Measurements from ENCODE around the gene HIVEP1.

HIVEP1 gene

DNA sequence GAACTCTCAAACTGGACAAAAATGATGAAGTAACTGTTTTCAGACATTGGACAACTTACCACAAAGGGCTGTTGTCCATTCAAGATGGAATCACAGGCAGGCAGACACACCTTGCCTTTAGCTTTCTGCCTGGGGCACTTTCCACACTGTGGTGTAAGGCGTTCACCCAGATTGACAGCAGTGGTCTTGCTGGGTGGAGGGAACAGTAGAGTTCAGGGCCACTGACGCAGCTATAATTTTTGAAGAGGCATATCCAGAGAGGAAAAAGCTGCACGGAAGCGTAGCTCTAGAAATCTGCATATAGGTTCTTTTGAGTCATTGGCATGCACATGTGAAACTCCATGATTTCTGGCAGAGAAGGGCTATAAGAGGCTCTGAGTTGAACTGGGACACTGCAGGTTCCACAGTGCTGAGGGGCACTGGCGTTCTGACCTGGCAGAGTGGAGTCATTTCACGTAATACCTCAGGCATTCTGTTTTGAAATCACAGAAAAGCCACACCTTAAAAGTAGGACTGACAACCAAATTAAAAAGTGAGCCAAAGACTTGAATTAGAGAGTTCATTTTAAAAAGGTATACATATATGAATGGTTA lies 173.1 kb downstream of the HIVEP1 start:
- no peak for DNase-seq (ENCODE audit: low read depth in 3 of 3)

DNA sequence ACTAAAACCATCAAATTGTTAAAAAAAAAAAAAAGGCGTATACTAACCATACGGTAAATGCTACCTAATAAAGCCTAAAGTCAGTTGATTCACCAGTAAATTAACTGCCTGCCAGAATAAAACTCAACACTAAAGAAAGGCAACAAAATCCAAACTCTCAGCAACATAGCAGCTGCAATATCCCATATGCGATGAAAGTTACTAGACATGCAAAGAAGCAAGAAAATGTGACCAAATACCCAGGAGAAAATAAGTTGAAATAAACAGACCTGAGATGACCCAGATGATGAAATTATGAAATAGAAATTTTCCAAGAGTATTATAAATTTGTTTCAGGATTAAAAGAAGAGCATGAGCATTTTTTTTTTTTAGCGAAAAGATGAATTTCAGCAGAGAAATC lies 174.4 kb downstream of the HIVEP1 start:
- DNase-seq (ENCODE audit: low read depth in 3 of 3): no peak

DNA sequence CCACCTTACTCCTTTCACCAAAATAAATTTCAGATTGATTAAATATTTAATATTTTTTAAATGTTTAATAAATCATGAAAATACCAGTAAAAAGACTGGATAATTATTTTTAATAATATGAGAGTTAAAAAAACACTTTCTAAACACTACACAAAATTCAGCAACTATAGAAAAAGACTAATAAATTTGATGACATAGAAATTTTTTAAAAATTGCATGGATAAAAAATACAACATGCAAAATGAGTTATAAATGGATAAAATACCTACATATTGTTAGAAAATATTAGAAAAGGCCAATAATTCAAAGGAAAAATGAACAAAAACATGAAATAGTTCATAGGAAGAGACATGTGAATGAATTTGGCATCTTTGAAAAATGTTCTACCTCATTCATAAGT lies 177.0 kb downstream of the HIVEP1 start:
- DNase-seq (ENCODE audit: low read depth in 3 of 3): no peak

DNA sequence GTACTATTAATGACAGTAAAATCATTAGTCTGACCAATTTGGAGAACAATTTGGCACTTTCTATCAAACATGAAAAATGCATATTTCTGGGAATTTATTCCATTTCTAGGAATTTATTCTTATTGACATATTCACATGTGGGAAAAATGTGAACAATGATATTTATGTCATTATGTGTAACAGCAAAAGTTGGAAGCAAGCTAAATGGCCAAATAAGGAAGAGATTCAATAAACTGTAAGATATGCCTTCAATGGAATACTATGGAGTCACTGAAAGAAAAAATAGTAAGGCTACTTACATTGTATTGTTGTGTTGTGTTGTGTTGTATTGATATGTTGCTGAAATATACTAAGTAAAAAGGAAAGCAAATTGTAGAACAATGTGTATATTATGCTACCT lies 177.5 kb downstream of the HIVEP1 start:
- no peak for DNase-seq (ENCODE audit: low read depth in 3 of 3)

DNA sequence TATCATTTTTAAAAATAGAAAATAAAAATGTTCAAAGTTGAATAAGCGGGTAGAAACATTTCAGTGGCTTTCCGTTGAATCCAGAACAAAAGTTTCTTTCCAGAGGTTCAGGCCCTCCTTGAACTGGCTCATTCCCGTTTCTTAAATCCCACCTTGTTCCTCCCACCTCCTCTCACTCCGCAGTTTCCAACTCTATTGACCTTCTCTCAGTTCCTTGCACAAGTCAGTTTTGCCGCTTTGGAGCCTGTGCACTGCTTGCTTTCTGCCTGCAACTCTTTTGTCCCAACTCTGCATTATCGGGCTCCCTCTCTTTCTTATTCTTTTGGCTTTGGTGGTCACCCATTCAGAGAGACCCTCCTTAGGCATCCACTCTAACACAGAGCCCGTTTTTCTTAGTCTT lies 178.1 kb downstream of the HIVEP1 start:
- no peak for DNase-seq (ENCODE audit: low read depth in 3 of 3)

DNA sequence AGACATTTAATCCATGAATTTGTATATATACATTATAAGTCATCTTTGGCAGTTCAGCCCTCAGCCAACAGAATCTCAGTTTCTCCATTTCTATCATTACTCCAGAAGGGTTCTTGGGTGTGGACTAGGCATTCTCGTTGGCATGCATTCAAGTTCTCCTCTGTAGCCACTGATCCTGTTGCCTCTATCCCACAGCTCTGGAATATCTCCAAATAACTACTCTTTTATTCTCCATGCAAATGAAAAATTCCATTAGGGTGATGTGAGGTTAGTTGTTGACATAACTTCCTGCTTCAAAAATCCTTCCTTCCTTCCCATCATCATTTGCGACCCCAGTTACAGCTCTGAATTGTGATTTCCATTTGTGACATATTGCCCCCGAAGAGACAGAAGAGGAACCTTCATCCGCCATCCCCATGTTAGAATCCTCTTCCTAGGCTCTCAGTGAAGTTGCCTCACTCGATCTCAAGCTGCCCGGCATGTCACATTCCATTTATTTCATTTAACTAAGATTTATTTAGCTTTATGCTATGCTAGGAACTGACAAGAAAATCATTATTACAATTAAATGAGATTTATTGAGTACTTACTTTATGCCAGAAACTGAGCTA lies 184.3 kb downstream of the HIVEP1 start:
- DNase-seq (ENCODE audit: low read depth in 3 of 3): no peak

DNA sequence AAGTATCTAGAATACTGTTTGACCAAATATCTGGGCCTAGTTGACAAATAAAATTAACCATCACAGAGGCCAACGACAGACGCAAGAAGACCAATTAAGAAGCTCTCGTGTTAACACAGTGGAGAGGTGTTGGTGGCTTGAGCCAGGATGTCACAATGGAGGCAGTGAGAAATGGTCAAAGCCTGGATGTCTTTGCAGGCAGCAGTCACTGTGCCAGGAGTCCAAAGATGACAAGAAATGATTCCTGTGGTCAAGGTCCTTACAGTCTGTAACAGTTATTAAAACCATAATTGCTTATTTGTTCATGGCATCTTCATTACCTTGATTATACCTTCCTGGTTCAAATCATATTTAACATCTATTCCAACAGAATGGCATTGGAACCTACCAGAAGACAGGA lies 186.7 kb downstream of the HIVEP1 start:
- no peak for DNase-seq (ENCODE audit: low read depth in 3 of 3)

DNA sequence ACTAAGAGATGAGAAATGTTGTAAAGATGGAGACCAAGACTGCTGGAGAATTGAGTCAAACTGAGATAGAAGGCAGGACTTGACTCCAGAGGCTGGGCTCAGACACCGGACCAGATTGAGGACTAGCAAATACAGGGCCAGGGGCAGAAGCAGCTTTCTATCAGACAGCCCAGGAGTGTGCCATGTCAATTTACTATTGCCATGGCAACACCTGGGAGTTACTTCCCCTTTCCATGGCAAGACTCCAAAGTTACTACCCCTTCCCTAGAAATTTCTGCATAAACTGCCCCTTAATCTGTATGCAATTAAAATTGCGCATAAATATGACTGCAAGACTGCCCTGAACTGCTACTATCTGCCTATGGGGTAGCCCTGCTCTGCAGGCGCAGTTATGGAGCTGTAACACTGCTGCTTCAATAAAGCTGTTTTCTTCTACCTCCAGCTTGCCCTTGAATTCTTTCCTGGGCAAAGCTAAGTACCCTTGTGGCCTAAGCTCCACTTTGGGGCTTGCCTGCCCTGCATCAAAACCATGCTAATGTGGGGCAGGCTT lies 188.0 kb downstream of the HIVEP1 start:
- DNase-seq (ENCODE audit: low read depth in 3 of 3): no peak

DNA sequence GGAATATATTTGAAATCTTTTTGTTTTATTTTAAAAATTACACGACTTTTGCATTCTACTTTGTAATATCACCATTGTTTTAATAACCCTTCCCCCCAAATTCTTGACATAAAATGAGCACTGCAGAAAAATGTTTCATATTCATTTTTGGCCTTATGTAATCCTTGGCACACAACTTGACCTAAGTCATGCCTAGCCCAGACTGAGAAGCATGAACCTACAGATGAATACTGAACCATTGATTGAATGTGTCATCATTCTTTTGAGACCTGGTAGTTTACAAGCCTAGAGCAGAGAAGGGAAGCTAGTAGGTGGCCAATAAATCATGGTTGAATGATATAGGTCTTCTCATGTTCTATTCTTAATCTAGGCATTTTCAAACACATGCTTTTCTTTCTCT lies 188.6 kb downstream of the HIVEP1 start:
- no peak for DNase-seq (ENCODE audit: low read depth in 3 of 3)

DNA sequence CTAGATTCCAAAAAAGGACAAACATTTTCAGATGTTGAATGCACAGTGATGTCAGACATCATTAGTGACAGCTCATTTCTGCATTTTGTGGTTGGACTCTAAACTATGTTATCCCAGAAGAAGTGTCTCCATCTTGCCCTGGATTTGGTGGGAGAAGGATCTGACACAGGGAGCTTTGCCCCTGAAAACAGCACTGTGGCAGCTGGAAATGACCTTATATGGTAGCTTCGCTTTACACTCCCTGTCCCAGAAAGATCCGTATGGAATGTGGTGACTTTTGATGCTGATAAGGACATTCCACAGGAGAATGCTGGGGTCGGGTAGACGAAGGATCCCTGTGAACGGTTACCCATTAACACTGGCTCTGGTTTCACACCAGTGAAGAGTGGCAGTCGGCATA lies 190.9 kb downstream of the HIVEP1 start:
- DNase-seq (ENCODE audit: low read depth in 3 of 3): no peak

DNA sequence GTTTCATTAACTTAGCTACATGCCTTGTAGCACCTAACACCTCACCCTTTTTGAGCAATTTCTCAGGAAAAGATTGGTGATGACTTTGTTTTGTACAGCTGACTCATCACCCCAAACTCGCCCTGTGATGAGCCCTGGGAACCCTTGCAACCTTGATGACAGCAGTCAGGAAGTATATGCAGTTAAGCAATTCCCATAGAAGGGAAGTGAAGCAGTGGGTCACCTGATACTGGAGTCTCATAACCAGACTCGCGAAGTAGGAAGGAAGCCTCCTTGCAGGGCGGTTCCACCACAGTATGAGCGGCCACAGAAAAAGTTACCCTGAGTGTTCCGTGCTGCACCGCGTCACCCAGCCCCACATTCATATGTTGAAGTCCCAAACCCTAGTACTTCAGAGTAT lies 196.1 kb downstream of the HIVEP1 start:
- DNase-seq (ENCODE audit: low read depth in 3 of 3): peak in 1 of 3 donors; percentile 9

DNA sequence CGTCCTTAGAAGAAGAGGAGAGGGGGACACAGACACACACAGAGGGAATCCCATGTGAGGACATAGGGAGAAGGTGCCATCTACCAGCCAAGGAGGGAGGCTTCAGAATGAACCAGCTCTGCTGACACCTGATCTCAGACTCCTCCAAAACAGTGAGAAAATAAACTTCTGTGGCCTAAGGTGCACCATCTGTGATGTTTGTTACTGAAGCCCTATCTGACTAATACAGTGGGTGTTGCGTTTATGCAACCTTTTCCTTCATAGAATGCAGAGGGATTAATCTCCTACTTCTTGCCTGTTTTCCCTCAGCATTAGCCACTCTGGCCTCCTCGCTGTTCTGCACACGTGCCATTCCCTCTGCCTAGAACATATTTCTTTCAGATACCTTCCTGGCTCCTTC lies 196.6 kb downstream of the HIVEP1 start:
- DNase-seq (ENCODE audit: low read depth in 3 of 3): no peak
